ENCODE data around the gene MYOM3.
"Not testable (repeated sequence)": the region's sequence is repeated elsewhere in the genome, so short reads cannot be mapped to it uniquely, and the experiment has no call there.

The MYOM3 gene

DNA sequence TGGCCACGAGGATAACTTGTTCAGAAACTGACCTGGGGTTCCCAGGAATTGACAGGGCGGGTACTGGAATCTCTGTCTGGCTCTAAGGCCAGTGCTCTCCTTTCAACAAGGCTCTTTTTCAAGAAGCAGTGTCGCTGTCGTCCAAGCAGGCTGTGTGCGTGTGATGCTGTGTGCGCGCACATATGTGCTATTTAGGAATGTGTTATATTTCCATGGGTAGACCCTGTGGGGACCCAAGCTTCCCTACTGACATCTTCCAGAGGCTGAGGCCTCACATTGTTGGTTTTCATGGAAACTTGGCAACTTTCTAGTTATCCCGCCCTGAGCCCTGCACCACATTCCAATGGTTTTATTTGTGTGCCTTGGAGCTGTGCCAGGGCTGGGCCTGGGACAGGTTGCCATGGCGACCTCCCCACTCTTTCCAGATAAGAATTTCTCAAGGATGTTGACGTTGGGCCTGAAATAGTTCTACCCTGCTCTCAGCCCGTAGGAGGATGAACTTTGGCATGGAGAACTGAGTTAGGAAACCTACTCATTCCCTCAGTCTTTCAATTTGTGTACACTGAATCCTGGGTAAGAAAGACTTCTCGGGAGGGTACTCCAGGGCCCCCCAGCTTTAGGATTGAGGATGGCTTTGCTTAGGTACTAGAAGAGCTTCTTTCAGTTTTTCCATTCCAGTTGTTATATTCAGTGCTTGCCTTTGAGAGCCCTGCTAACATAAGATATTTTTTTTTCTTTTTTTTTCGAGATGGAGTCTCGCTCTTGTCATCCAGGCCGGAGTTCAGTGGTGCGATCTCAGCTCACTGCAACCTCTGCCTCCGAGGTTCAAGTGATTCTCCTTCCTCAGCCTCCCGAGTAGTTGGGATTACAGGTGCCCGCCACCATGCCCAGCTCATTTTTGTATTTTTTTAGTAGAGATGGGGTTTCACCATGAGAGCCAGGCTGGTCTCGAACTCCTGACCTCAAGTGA, 93.0 kb downstream of the MYOM3 start:
- peak overlapping the region; percentile 81 for H2BK5ac ChIP-seq (ENCODE audit: low read depth, low read length, poor library complexity, severe bottlenecking)
- no peaks in the 10 kb centered on the region for H3K9me3 ChIP-seq (ENCODE audit: control insufficient read depth, low read length)
- peak overlapping the region; percentile 69 to 87 for H2BK12ac ChIP-seq (ENCODE audit: low read length in 2 of 2)
- H4K91ac ChIP-seq (ENCODE audit: low read length): peak overlapping the region; percentile 82
- DNase-seq: peak; percentile 99
- H2AK5ac ChIP-seq (ENCODE audit: low read length, severe bottlenecking): peak overlapping the region; percentile 14
- no peak overlapping the region for H2AFZ ChIP-seq (ENCODE audit: low read depth, low read length)
- H3K4me2 ChIP-seq (ENCODE audit: low read length, poor library complexity, severe bottlenecking): peak overlapping the region; percentile 54
- no peaks in the 10 kb centered on the region for H3K36me3 ChIP-seq (ENCODE audit: control insufficient read depth in 1 of 2, insufficient read depth in 2 of 2, low read depth in 1 of 2, low read length in 2 of 2)
- peak overlapping the region in 1 of 2 experiments; percentile 54 for H3K4me3 ChIP-seq (ENCODE audit: insufficient read depth in 1 of 2, low read depth in 1 of 2, low read length in 2 of 2)
- H3K79me1 ChIP-seq (replicated peaks; ENCODE audit: low read length, poor library complexity, severe bottlenecking): peaks cover 1% of the 10 kb centered on the region
- H2BK120ac ChIP-seq (ENCODE audit: low read depth, low read length): peak overlapping the region; percentile 79
- 49% methylated on average over 18 of the region's 20 CpGs for whole genome bisulfite sequencing
- H3K27ac ChIP-seq (ENCODE audit: low read length, poor library complexity, severe bottlenecking): peak overlapping the region; percentile 94
- H3K18ac ChIP-seq (ENCODE audit: low read depth in 1 of 2, low read length in 2 of 2): peak overlapping the region; percentile 90 to 98
- H4K8ac ChIP-seq (ENCODE audit: low read length): peak overlapping the region; percentile 70
- H3K23ac ChIP-seq (ENCODE audit: low read length in 2 of 2): no peak overlapping the region
- H3K27me3 ChIP-seq (ENCODE audit: control insufficient read depth in 1 of 2, insufficient read depth in 1 of 2, low read length in 2 of 2): no peaks in the 10 kb centered on the region
- peak overlapping the region; percentile 91 for H3K9ac ChIP-seq (ENCODE audit: low read length)
- peak overlapping the region in 1 of 2 experiments; percentile 81 for H3K4ac ChIP-seq (ENCODE audit: low read depth in 1 of 2, low read length in 2 of 2)
- peak overlapping the region; percentile 48 for H2BK15ac ChIP-seq (ENCODE audit: low read depth, poor library complexity, severe bottlenecking)
- peaks cover 29% of the 10 kb centered on the region for H3K4me1 ChIP-seq (ENCODE audit: control insufficient read depth, insufficient read depth, low read depth, low read length)
- no peak overlapping the region for H3K14ac ChIP-seq (ENCODE audit: low read length in 2 of 2)

DNA sequence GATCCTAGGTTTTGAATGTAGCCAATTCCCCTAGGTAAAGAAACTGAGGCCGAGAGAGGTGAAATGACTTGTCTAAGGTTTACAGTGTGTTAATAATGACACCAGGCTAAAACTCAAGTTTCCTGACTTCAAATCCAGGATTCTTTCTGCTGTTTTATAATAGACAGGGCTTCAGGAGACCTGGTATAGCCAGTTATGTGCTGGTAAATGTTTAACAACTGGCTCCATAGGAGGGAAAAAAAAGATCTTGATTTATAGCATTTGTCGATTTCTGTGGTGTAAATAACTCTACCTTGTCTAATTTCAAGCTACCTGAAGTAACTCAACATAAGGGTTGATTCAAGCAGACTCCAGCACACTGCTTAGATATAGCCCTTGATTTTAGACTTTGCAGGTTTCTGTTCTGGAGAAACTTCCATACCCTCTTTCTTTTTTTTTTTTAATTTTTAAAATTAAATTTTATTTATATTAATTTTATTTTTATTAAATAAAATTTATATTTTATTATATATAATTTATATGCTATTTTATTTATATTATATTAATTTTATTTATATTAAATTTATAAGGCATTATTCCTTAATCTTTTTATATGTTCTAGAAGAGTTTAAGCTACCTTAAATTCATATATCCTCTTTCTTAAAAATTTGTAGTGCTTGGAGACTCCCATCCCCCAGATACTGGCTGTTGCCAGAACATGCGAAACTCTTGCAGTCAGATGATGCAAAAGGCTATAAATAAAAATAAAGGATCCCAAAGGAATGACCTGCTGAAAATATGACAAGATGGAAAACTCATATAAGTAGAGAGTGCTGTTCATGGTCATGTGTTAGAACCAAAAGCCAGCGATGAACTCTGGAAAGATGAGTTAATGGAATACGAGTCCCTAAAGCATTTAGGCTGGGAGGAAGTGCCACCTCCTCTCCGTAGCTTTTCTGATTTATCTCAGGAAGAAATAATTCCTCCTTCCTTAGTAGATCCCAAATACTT, 96.4 kb downstream of the MYOM3 start:
- WGBS: 41% methylated on average over 3 of the region's 6 CpGs
- H3K27me3 ChIP-seq (ENCODE audit: control insufficient read depth in 1 of 2, insufficient read depth in 1 of 2, low read length in 2 of 2): no peaks in the 10 kb centered on the region
- H3K36me3 ChIP-seq (ENCODE audit: control insufficient read depth in 1 of 2, insufficient read depth in 2 of 2, low read depth in 1 of 2, low read length in 2 of 2): no peaks in the 10 kb centered on the region
- peak overlapping the region in 1 of 2 experiments; percentile 21 for H3K18ac ChIP-seq (ENCODE audit: low read depth in 1 of 2, low read length in 2 of 2)
- no peak overlapping the region for H2BK15ac ChIP-seq (ENCODE audit: low read depth, poor library complexity, severe bottlenecking)
- no peaks in the 10 kb centered on the region for H3K79me1 ChIP-seq (replicated peaks; ENCODE audit: low read length, poor library complexity, severe bottlenecking)
- peak overlapping the region; percentile 70 for H3K27ac ChIP-seq (ENCODE audit: low read length, poor library complexity, severe bottlenecking)
- peak overlapping the region; percentile 89 for H3K9ac ChIP-seq (ENCODE audit: low read length)
- H4K91ac ChIP-seq (ENCODE audit: low read length): no peak overlapping the region
- no peak overlapping the region for H3K4me3 ChIP-seq (ENCODE audit: insufficient read depth in 1 of 2, low read depth in 1 of 2, low read length in 2 of 2)
- no peak overlapping the region for H4K8ac ChIP-seq (ENCODE audit: low read length)
- H2AFZ ChIP-seq (ENCODE audit: low read depth, low read length): no peak overlapping the region
- no peak overlapping the region for H3K23ac ChIP-seq (ENCODE audit: low read length in 2 of 2)
- no peaks in the 10 kb centered on the region for H3K9me3 ChIP-seq (ENCODE audit: control insufficient read depth, low read length)
- no peak overlapping the region for H2AK5ac ChIP-seq (ENCODE audit: low read length, severe bottlenecking)
- H3K4me1 ChIP-seq (ENCODE audit: control insufficient read depth, insufficient read depth, low read depth, low read length): peaks cover 14% of the 10 kb centered on the region
- H2BK120ac ChIP-seq (ENCODE audit: low read depth, low read length): no peak overlapping the region
- no peak overlapping the region for H2BK5ac ChIP-seq (ENCODE audit: low read depth, low read length, poor library complexity, severe bottlenecking)
- no peak overlapping the region for H3K4ac ChIP-seq (ENCODE audit: low read depth in 1 of 2, low read length in 2 of 2)
- H3K4me2 ChIP-seq (ENCODE audit: low read length, poor library complexity, severe bottlenecking): peak overlapping the region; percentile 33
- DNase-seq: peak; percentile 87
- no peak overlapping the region for H2BK12ac ChIP-seq (ENCODE audit: low read length in 2 of 2)
- H3K14ac ChIP-seq (ENCODE audit: low read length in 2 of 2): no peak overlapping the region

DNA sequence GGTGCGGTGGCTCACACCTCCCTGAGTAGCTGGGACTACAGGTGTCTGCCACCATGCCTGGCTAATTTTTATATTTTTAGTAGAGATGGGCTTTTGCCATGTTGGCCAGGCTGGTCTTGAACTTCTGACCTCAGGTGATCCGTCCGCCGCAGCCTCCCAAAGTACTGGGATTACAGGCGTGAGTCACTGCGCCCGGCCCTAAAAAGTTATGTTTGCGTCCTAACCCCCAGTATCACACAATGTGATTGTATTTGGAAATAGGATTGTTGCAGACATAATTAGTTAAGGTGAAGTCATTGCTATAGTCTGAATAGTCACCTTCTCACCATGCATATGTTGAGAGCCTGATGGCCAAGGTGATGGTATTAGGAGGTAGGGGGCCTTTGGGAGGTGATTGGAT, 99.1 kb downstream of the MYOM3 start:
- H3K4me2 ChIP-seq (ENCODE audit: low read length, poor library complexity, severe bottlenecking); H3K79me1 ChIP-seq (replicated peaks; ENCODE audit: low read length, poor library complexity, severe bottlenecking); H3K9ac ChIP-seq (ENCODE audit: low read length); H3K14ac ChIP-seq (ENCODE audit: low read length in 2 of 2); H4K91ac ChIP-seq (ENCODE audit: low read length); H2BK120ac ChIP-seq (ENCODE audit: low read depth, low read length); H2BK5ac ChIP-seq (ENCODE audit: low read depth, low read length, poor library complexity, severe bottlenecking); H3K27me3 ChIP-seq (ENCODE audit: control insufficient read depth in 1 of 2, insufficient read depth in 1 of 2, low read length in 2 of 2); H3K23ac ChIP-seq (ENCODE audit: low read length in 2 of 2); H3K27ac ChIP-seq (ENCODE audit: low read length, poor library complexity, severe bottlenecking); H3K9me3 ChIP-seq (ENCODE audit: control insufficient read depth, low read length); H3K4me3 ChIP-seq (ENCODE audit: insufficient read depth in 1 of 2, low read depth in 1 of 2, low read length in 2 of 2); H2AK5ac ChIP-seq (ENCODE audit: low read length, severe bottlenecking); H2AFZ ChIP-seq (ENCODE audit: low read depth, low read length); H2BK15ac ChIP-seq (ENCODE audit: low read depth, poor library complexity, severe bottlenecking); H3K36me3 ChIP-seq (ENCODE audit: control insufficient read depth in 1 of 2, insufficient read depth in 2 of 2, low read depth in 1 of 2, low read length in 2 of 2); H4K8ac ChIP-seq (ENCODE audit: low read length); DNase-seq: not testable (repeated sequence)
- peak overlapping the region in 1 of 2 experiments; percentile 44 for H3K4ac ChIP-seq (ENCODE audit: low read depth in 1 of 2, low read length in 2 of 2)
- 88% methylated on average over 8 of the region's 8 CpGs for WGBS
- peak overlapping the region in 1 of 2 experiments; percentile 58 for H3K18ac ChIP-seq (ENCODE audit: low read depth in 1 of 2, low read length in 2 of 2)
- peak overlapping the region in 1 of 2 experiments; percentile 88 for H2BK12ac ChIP-seq (ENCODE audit: low read length in 2 of 2)
- peaks cover 13% of the 10 kb centered on the region for H3K4me1 ChIP-seq (ENCODE audit: control insufficient read depth, insufficient read depth, low read depth, low read length)
